Lung (tissue), 12 donors: Measurements from ENCODE around the gene TJP1. TPM values are rescaled to one million over a fixed set of nuclear protein-coding genes. Genes with fewer than 3 reads are reported as not detected.

Experiments used
- ATAC-seq: fragments of 200-7000 bp; cut with Tn5 transposase; one replicate; pipeline ENCODE4 v1.9.1; 2020; ENCODE audit warnings: moderate number of reproducible peaks; ENCODE audit not compliant: insufficient read depth, low FRiP score
- DNase-seq, 3 donors: peaks; one replicate each; pipeline ENCODE4 v3.0.0-alpha.2; 2013 to 2017
- H3K27ac ChIP-seq, 2 donors: one replicate each; pipeline ENCODE4 v1.5.1; 2013; ENCODE audit warnings: mild to moderate bottlenecking in 2 of 2, moderate library complexity in 2 of 2, control low read depth in 1 of 2, inconsistent platforms in 1 of 2, low read depth in 1 of 2, low read length in 1 of 2
- H3K27me3 ChIP-seq, 3 donors: one replicate each; pipeline ENCODE4 v1.5.1; 2013; ENCODE audit warnings: low read length in 2 of 3; ENCODE audit not compliant: control insufficient read depth in 3 of 3, insufficient read depth in 3 of 3
- H3K36me3 ChIP-seq, 4 donors: one replicate each; pipeline ENCODE4 v1.5.1; 2013; ENCODE audit warnings: low read length in 4 of 4, mild to moderate bottlenecking in 1 of 4, moderate library complexity in 1 of 4; ENCODE audit not compliant: control insufficient read depth in 4 of 4, insufficient read depth in 4 of 4
- H3K4me1 ChIP-seq, 5 donors: one replicate each; pipeline ENCODE4 v1.5.1; 2013; ENCODE audit warnings: low read length in 5 of 5, mild to moderate bottlenecking in 2 of 5, moderate library complexity in 1 of 5; ENCODE audit not compliant: control insufficient read depth in 5 of 5, insufficient read depth in 5 of 5
- H3K4me3 ChIP-seq: one replicate; pipeline ENCODE4 v1.5.1; 2013; ENCODE audit warnings: mild to moderate bottlenecking, control low read depth, moderate library complexity
- H3K9ac ChIP-seq, 2 donors: one replicate each; pipeline ENCODE4 v1.5.1; 2013; ENCODE audit warnings: low read length in 2 of 2, control low read depth in 1 of 2; ENCODE audit not compliant: insufficient read depth in 1 of 2
- H3K9me3 ChIP-seq, 4 donors: one replicate each; pipeline ENCODE4 v1.5.1; 2013; ENCODE audit warnings: low read length in 3 of 4, mild to moderate bottlenecking in 1 of 4, moderate library complexity in 1 of 4; ENCODE audit not compliant: control insufficient read depth in 4 of 4, insufficient read depth in 3 of 4
- CTCF ChIP-seq: IDR thresholded peaks from 2 replicates; pipeline ENCODE4 v1.5.1; 2012; ENCODE audit warnings: mild to moderate bottlenecking; ENCODE audit errors: control extremely low read depth, extremely low read depth
- WGBS, 2 donors: extraction: QIAGEN DNeasy Blood & Tissue Kit; methylation state at CpG; one replicate each; pipeline ENCODE4 v1.1.7; 2013; 5-methylcytosine and 5-hydroxymethylcytosine counted together
- polyA plus RNA-seq, 2 donors: library from polyadenylated mRNA; stranded (reverse); fragments of 200-250 nt; gene quantifications; one replicate each; pipeline ENCODE4 v1.2.1, GENCODE V29; 2013
- total RNA-seq, 2 donors: library from RNA; depleted of rRNA in 1 of 2; stranded (reverse); fragments of >200 nt in 1 of 2; gene quantifications; one replicate each; pipeline ENCODE4 v1.2.1, GENCODE V29; 2014 to 2021
- donor health status: control.
- donor health status: control.
- donor health status: Bipolar disorder and iron deficiency.
- donor health status: healthy.
- donor health status: DM: yes; HTN: yes; CAD: no.

The TJP1 gene
- total and polyA plus RNA-seq, 4 donors, result 20.6 to 211 (median 53.8) TPM

GRCh38 chr15:29822684-29823459 is 604 bp upstream of the TJP1 start:
- Histone ChIP-seq H3K27me3 (no peaks in the 10 kb centered on the region), H3K27ac (peak overlapping the region; percentile 91 to 92), H3K4me3 (peak overlapping the region; percentile 15), H3K9ac (peak overlapping the region; percentile 28 to 79), H3K9me3 (peaks cover 0 to 4% (median 0%) of the 10 kb centered on the region in 4 donors), H3K4me1 (peaks cover 5 to 25% (median 6%) of the 10 kb centered on the region in 5 donors), H3K36me3 (no peaks in the 10 kb centered on the region)
- DNase-seq, result peak; percentile 81 to 88 (median 82)
- 4 to 6% methylated on average over 31 of the region's 31 CpGs for WGBS, 2 donors
- TF ChIP-seq CTCF, result no peak
- ATAC-seq, result peak; percentile 16

- Histone ChIP-seq H3K9ac (peak overlapping the region; percentile 60 to 96), H3K4me3 (peak overlapping the region; percentile 92), H3K9me3 (peaks cover 0 to 4% (median 0%) of the 10 kb centered on the region in 4 donors), H3K36me3 (no peaks in the 10 kb centered on the region), H3K4me1 (peaks cover 3 to 25% (median 5%) of the 10 kb centered on the region in 5 donors), H3K27me3 (no peaks in the 10 kb centered on the region), H3K27ac (peak overlapping the region; percentile 98 to 99)
- DNase-seq, result peak; percentile 89 to 91 (median 89)
- 0 to 1% methylated on average over 31 to 79 of the region's 79 CpGs for WGBS, 2 donors
- TF ChIP-seq CTCF, result no peak
- ATAC-seq, result peak; percentile 13
Measured at GRCh38 chr15:29821416-29822099, 710 bp downstream of the TJP1 start.

- peak overlapping the region in 1 of 2 donors; percentile 99 for H3K27ac ChIP-seq
- H3K9ac ChIP-seq, result peak overlapping the region; percentile 9 to 96
- H3K27me3 ChIP-seq, result no peaks in the 10 kb centered on the region
- ATAC-seq (no peak), DNase-seq (peak in 2 of 3 donors; percentile 57 to 76)
- 18 to 24% methylated on average over 9 of the region's 9 CpGs for WGBS, 2 donors
- H3K9me3 ChIP-seq, result peaks cover 0 to 4% (median 0%) of the 10 kb centered on the region in 4 donors
- TF ChIP-seq CTCF, result no peak
- H3K36me3 ChIP-seq, result no peaks in the 10 kb centered on the region
- no peak overlapping the region for H3K4me3 ChIP-seq
- H3K4me1 ChIP-seq, result peaks cover 5 to 33% (median 9%) of the 10 kb centered on the region in 5 donors
Measured at GRCh38 chr15:29820394-29821154, 1.7 kb downstream of the TJP1 start.
